Brain microvascular endothelial cell (primary cell): ENCODE data around the gene USP9X.
"Not testable (repeated sequence)": the region's sequence is repeated elsewhere in the genome, so short reads cannot be mapped to it uniquely, and the experiment has no call there.

Experiments used
- DNase-seq: peaks from one replicate; pipeline ENCODE4 v3.0.0-alpha.2; 2020
- H3K27ac ChIP-seq: fragments of 250-450 bp; sonication (Bioruptor Pico); 2 replicates; pipeline ENCODE4 v1.5.1; 2020; ENCODE audit warnings: mild to moderate bottlenecking, moderate library complexity
- H3K27me3 ChIP-seq: fragments of 250-450 bp; sonication (Bioruptor Pico); replicated peaks from 2 replicates; pipeline ENCODE4 v1.5.1; 2020; ENCODE audit warnings: mild to moderate bottlenecking
- H3K36me3 ChIP-seq: fragments of 250-450 bp; sonication (Bioruptor Pico); replicated peaks from 2 replicates; pipeline ENCODE4 v1.5.1; 2020; ENCODE audit warnings: mild to moderate bottlenecking
- H3K4me3 ChIP-seq: 2 replicates; pipeline ENCODE4 v1.5.1; 2011; ENCODE audit warnings: low read depth, mild to moderate bottlenecking, control low read depth, low read length, moderate library complexity
- in situ Hi-C: cut with HindIII; loops from 2 replicates; pipeline ENCODE4 v1.10.0; 2017; ENCODE audit warnings: low sequenced_read_pairs, low pct_ligation_motif_present
- TF ChIP-seq, protein P1 (sequence below): IDR thresholded peaks from 2 replicates; pipeline ENCODE4 v1.5.1; 2011; ENCODE audit warnings: low read depth, mild to moderate bottlenecking, moderate library complexity, low read length, control low read depth, inconsistent platforms; ENCODE audit errors: missing control alignments

USP9X gene

DNA sequence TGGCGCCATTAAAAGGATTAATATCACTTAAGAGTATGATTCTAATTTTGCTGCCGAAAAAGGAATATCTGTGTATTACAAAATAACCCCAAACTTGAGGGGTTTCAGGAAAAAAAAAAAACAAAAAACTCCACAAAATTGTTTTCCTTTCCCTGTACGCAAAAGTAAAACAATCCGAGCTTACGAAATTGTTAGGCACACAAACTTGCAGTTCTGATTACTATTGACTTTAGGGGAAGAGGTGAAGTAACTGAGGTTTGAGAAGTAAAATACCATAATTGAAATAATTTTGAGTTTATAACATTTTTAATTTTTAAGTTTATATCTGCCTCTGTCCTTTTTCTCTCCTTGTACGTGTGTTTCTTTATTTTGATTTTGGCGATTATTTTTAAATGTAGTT is 64.8 kb downstream of the USP9X start:
- H3K27me3 ChIP-seq: no peaks in the 10 kb centered on the region
- H3K4me3 ChIP-seq: no peak overlapping the region
- no peak for DNase-seq
- peaks cover 2% of the 10 kb centered on the region for H3K36me3 ChIP-seq
- H3K27ac ChIP-seq: no peak overlapping the region
- TF ChIP-seq, protein P1, sequence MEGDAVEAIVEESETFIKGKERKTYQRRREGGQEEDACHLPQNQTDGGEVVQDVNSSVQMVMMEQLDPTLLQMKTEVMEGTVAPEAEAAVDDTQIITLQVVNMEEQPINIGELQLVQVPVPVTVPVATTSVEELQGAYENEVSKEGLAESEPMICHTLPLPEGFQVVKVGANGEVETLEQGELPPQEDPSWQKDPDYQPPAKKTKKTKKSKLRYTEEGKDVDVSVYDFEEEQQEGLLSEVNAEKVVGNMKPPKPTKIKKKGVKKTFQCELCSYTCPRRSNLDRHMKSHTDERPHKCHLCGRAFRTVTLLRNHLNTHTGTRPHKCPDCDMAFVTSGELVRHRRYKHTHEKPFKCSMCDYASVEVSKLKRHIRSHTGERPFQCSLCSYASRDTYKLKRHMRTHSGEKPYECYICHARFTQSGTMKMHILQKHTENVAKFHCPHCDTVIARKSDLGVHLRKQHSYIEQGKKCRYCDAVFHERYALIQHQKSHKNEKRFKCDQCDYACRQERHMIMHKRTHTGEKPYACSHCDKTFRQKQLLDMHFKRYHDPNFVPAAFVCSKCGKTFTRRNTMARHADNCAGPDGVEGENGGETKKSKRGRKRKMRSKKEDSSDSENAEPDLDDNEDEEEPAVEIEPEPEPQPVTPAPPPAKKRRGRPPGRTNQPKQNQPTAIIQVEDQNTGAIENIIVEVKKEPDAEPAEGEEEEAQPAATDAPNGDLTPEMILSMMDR: no peak
- in situ Hi-C loops: no loop called here

DNA sequence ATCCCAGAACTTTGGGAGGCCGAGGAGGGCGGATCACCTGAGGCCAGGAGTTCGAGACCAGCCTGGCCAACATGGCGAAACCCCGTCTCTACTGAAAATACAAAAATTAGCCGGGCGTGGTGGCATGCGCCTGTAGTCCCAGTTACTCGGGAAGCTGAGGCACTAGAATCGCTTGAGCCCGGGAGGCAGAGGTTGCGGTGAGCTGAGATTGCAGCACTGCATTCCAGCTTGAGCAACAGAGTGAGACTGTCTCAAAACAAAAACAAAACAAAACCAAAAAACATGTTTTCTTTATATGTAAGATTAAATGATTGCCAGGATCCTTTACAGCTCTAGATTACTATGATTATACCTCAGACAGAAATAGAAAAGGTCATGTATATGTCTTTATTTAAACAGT is 66.5 kb downstream of the USP9X start:
- in situ Hi-C loops, H3K27me3 ChIP-seq, H3K4me3 ChIP-seq, DNase-seq, H3K36me3 ChIP-seq, H3K27ac ChIP-seq: not testable (repeated sequence)

DNA sequence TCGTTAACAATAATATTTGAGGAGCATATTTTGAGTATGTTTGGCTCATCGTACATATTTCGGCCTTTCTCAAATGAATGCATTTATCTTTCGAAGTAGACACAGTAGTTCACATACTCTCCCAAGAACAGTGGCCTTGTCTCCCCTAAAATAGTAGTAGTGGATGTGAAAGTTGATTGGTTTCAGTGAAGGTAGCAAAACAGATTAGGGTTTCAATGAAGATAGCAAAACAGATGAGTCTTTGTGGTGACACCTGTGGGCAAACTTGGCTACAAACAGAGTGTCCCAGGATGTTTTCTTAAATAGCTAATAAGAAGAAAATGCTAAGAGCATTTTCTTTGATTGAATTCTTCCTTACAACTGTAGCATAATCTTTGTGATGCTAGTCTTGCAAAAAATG is 67.0 kb downstream of the USP9X start:
- no peak overlapping the region for H3K27ac ChIP-seq
- in situ Hi-C loops: no loop called here
- TF ChIP-seq, protein P1: no peak
- H3K4me3 ChIP-seq: no peak overlapping the region
- no peaks in the 10 kb centered on the region for H3K27me3 ChIP-seq
- peaks cover 12% of the 10 kb centered on the region for H3K36me3 ChIP-seq
- DNase-seq: no peak

DNA sequence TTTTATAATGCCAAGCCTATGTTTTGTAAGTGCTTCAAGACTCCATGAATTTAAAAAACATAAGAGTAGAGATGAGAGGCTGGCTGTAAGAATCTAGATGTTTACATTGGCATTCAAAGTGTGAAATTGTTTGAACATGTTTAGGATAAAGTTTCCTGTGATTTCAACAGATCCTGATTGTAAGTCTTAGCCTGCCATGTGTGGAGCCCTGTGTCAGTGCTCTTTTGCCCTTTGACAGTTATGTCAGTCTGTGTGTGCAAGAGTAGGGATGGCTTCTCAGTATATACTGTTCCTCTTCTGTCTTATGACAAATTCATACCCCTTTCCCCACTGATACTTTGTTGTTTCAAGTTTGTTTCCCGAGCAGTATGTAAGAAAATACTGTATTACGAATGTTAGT is 68.2 kb downstream of the USP9X start:
- Histone ChIP-seq H3K27me3 (no peaks in the 10 kb centered on the region), H3K4me3 (no peak overlapping the region), H3K36me3 (peaks cover 12% of the 10 kb centered on the region), H3K27ac (no peak overlapping the region)
- in situ Hi-C loops: no loop called here
- TF ChIP-seq, protein P1: no peak
- no peak for DNase-seq

DNA sequence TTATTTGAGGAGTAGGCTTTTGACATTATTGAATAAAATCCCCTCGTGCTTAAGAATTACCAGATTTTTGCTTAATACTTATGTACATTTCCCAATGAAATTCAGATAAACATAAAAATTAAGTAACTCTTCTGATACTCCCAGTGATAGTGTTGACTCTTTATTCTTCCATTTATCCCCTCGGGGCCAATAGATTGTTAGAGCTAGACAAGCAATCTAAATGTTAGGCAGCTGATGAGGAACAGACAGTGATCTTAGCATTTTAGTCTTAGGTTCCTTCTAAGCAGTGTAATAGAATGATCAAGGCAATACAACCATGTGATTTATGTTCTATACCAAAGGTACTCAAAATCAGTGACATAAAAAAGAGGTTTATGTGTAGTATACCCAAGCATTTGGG is 68.7 kb downstream of the USP9X start:
- in situ Hi-C loops: no loop called here
- no peak overlapping the region for H3K27ac ChIP-seq

DNA sequence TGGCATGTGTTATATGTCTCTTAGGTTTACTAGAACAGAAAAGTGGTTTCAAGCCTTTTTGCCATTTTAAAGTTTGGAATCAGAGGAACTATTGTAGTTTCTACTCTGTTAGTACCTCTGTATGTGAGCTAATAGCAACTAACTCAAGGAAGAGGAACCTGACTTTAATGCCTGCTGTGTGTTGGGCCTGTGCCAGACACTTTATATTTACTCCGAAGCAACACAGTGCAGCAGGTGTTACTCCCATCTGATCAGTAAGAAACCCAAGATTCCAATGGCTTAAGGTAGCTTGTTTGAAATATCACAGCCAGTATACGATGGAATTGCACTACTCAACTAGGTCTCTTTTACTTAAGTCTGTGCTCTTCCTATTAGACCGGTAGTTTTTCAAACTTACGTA is 79.2 kb downstream of the USP9X start:
- no peak overlapping the region for H3K27ac ChIP-seq
- peaks cover 21% of the 10 kb centered on the region for H3K36me3 ChIP-seq
- H3K27me3 ChIP-seq: no peaks in the 10 kb centered on the region
- H3K4me3 ChIP-seq: no peak overlapping the region
- no peak for DNase-seq
- TF ChIP-seq, protein P1: no peak
- in situ Hi-C loops: no loop called here

More for the DNA sequence above, 68.7 kb downstream of the USP9X start:
- no peak for DNase-seq
- no peak overlapping the region for H3K4me3 ChIP-seq
- H3K36me3 ChIP-seq: peaks cover 12% of the 10 kb centered on the region
- TF ChIP-seq, protein P1: no peak
- no peaks in the 10 kb centered on the region for H3K27me3 ChIP-seq
